Immature natural killer cell (primary cell): Measurements from ENCODE around the gene SEPTIN12. TPM values are rescaled to one million over a fixed set of nuclear protein-coding genes. Genes with fewer than 3 reads are reported as not detected.
A peak's percentile ranks its signal among the peaks of the same experiment; 100 is the strongest.
"Not testable (repeated sequence)": the region's sequence is repeated elsewhere in the genome, so short reads cannot be mapped to it uniquely, and the experiment has no call there.

ENCODE experiments used
- DNase-seq, 3 donors: peaks; one replicate each; pipeline ENCODE4 v3.0.0; 2022; ENCODE audit warnings: mixed read lengths in 1 of 3
- H3K27ac Mint-ChIP-seq, 6 donors: one replicate each; pipeline ENCODE4 v1.8.0; 2020; ENCODE audit warnings: mixed read lengths in 6 of 6, mild to moderate bottlenecking in 5 of 6, inconsistent platforms in 4 of 6, moderate library complexity in 3 of 6
- H3K27me3 Mint-ChIP-seq, 3 donors: one replicate each; pipeline ENCODE4 v1.8.0; 2020 to 2021; ENCODE audit warnings: low read depth in 3 of 3, mild to moderate bottlenecking in 3 of 3, mixed read lengths in 3 of 3, moderate library complexity in 3 of 3, inconsistent platforms in 1 of 3
- H3K36me3 Mint-ChIP-seq, 3 donors: one replicate each; pipeline ENCODE4 v1.8.0; 2020; ENCODE audit warnings: mixed read lengths in 3 of 3, inconsistent platforms in 2 of 3, mild to moderate bottlenecking in 2 of 3
- H3K4me1 Mint-ChIP-seq, 2 donors: one replicate each; pipeline ENCODE4 v1.8.0; 2020; ENCODE audit warnings: inconsistent platforms in 2 of 2, mild to moderate bottlenecking in 2 of 2, mixed read lengths in 2 of 2, moderate library complexity in 1 of 2
- H3K4me3 Mint-ChIP-seq, 5 donors: one replicate each; pipeline ENCODE4 v1.8.0; 2020; ENCODE audit warnings: mild to moderate bottlenecking in 5 of 5, mixed read lengths in 5 of 5, inconsistent platforms in 3 of 5, moderate library complexity in 3 of 5
- H3K9me3 Mint-ChIP-seq, 6 donors: one replicate each; pipeline ENCODE4 v1.8.0; 2020; ENCODE audit warnings: mild to moderate bottlenecking in 6 of 6, mixed read lengths in 6 of 6, inconsistent platforms in 4 of 6, moderate library complexity in 3 of 6
- polyA plus RNA-seq, 3 donors: library from polyadenylated mRNA; unstranded; fragments of 300-500 nt; fragmentation: Illumina TruSeq; gene quantifications; one replicate each; pipeline ENCODE4 v1.2.3, GENCODE V29; 2021

SEPTIN12 gene
- polyA plus RNA-seq, 3 donors from 2014 or later, result not detected

DNA sequence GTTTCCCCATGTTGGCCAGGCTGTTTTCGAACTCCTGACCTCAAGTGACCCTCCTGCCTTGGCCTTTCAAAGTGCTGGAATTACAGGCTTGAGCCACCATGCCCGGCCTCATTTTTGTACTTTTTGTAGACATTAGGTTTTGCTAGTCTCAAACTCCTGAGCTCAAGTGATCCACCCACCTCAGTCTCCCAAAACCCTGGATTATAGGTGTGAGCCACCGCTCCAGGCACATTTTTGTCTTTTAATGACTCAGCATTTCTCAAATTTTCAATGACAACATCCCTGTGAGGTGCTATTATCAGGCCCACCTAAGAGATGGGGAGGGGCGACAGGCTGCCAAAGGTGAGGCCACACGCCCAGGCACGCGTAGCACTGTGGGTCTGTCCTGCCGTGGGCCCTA is 1.1 kb downstream of the SEPTIN12 start:
- no peaks in the 10 kb centered on the region for H3K4me1 Mint-ChIP-seq
- no peaks in the 10 kb centered on the region for H3K9me3 Mint-ChIP-seq
- peaks cover 2 to 8% (median 4%) of the 10 kb centered on the region in 3 donors for H3K27me3 Mint-ChIP-seq
- H3K36me3 Mint-ChIP-seq, result no peaks in the 10 kb centered on the region
- no peak for DNase-seq
- H3K27ac Mint-ChIP-seq, result no peak overlapping the region
- no peak overlapping the region for H3K4me3 Mint-ChIP-seq

DNA sequence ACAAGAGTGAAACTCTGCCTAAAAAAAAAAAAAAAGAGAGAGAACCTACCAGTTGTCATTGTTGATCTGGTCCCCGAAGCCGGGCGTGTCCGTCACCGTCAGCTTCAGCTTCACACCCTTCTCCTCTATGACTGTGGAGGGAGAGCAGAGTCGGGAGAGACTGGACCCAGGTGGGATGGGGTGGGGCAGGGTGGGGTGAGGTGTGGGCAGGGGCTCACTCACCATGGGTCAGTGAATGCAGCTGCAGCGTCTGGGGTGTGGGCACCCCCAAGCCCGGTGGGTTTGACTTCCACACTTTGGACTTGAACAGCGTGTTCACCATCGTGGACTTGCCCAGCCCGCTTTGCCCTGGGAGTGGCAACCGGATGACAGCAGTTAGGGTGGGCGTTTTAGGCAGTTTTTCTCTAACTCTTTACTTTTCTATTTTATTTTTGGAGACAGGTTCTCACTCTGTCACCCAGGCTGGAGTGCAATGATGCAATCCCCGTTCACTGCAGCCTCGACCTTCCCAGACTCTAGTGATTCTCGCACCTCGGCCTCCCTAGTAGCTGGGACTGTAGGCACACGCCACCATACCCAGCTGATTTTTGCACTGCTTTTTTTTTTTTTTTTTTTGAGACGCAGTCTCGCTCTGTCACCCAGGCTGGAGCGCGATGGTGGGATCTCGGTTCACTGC is 2.2 kb downstream of the SEPTIN12 start:
- Mint-ChIP-seq H3K27ac (no peak overlapping the region), H3K27me3 (peaks cover 2 to 8% (median 4%) of the 10 kb centered on the region in 3 donors), H3K4me1 (no peaks in the 10 kb centered on the region), H3K9me3 (no peaks in the 10 kb centered on the region), H3K36me3 (no peaks in the 10 kb centered on the region), H3K4me3 (no peak overlapping the region)
- DNase-seq, result no peak

DNA sequence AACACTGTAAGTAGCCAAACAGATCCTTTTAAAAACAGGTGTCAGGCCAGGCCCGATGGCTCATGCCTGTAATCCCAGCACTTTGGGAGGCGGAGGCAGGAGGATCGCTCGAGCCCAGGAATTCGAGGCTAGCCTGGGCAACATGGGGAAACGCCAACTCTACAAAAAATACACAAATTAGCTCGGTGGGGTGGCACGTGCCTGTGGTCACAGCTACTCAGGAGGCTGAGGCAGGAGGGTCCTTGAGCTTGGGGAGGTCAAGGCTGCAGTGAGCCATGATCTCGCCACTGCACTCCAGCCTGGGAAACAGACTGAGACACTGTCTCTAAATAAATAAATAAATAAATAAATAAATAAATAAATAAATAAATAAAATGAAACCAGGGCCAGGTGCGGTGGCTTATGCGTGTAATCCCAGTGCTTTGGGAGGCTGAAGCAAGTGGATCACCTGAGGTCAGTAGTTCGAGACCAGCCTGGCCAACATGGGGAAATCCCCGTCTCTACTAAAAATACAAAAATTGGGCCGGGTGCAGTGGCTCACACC is 3.6 kb downstream of the SEPTIN12 start:
- H3K4me3 Mint-ChIP-seq, result not testable (repeated sequence)

DNA sequence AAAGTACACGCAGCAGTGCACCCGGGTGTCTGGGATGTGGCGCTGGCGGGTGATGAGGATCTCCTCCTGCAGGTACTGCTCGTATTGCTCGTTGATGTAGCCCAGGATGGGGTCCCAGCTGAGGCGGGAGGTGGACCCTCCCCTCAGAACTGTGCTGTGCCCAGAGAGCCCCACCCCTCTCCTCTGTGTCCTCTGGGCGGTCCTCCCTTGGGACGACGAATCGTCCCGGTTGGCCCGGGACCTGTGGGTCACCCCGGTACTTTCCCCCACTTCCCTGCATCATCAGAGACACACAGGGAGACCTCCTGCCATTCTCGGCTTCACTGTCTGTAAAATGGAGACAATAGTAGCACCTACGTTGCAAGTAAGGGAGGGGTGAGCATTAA is 4.2 kb downstream of the SEPTIN12 start:
- Mint-ChIP-seq H3K36me3 (no peaks in the 10 kb centered on the region), H3K4me3 (no peak overlapping the region), H3K9me3 (no peaks in the 10 kb centered on the region), H3K4me1 (no peaks in the 10 kb centered on the region), H3K27ac (no peak overlapping the region), H3K27me3 (peaks cover 3 to 7% (median 4%) of the 10 kb centered on the region in 3 donors)
- no peak for DNase-seq

More for the DNA sequence above, 3.6 kb downstream of the SEPTIN12 start:
- not testable (repeated sequence) for H3K27ac Mint-ChIP-seq, H3K4me1 Mint-ChIP-seq, DNase-seq, H3K9me3 Mint-ChIP-seq, H3K36me3 Mint-ChIP-seq, H3K27me3 Mint-ChIP-seq

DNA sequence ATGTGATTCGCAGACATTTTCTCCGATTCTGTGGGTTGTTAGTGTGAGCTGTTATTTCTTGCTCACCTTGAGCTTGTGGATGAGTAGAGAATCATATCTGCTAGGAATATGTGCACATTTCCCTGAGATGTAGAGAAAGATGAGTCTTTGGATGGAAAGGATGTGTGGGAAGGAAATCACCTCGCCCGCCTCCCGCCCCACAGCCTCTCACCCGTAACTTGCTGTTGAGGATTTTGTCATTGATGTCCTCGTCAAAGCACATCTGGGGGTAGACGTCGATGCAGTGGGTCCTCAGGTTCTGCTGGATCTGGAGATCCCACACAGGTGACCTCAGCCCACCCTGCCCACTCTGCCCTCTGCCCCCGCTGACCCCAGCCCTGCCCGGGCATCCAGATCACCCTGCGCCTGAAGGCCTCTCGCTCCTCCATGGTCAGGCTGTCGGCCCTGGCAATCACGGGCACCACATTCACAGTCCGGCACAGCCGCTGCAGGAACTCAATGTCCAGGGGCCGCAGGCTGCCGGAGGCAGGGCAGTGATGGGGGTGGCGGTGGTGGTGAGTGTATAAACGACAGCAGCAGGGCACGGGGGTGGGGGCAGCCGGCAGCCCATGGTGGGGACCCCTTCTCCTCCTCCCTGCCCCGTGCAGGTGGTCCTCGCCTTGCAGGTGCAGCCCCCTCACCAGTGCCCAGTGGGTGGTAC is 4.7 kb downstream of the SEPTIN12 start:
- Mint-ChIP-seq H3K4me1 (no peaks in the 10 kb centered on the region), H3K9me3 (no peaks in the 10 kb centered on the region), H3K27ac (no peak overlapping the region), H3K27me3 (peaks cover 3 to 5% (median 4%) of the 10 kb centered on the region in 3 donors), H3K4me3 (no peak overlapping the region), H3K36me3 (no peaks in the 10 kb centered on the region)
- no peak for DNase-seq

DNA sequence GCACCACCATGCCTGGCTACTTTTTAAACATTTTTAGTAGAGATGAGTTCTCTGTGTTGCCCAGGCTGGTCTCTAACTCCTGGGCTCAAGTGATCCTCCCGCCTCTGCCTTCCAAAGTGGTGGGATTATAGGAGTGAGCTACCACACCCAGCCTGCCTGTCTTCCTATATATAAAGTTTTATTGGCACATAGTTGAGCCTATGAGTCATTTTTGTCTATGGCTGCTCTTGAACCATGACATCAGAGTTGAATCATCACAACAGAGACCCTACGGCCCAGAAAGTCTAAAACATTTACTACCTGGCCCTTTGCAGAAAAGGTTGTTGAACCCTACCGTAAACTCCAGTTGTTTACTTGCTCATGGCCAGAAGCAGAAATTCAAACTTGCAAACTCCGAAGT is 7.9 kb downstream of the SEPTIN12 start:
- Mint-ChIP-seq H3K9me3 (no peaks in the 10 kb centered on the region), H3K4me1 (no peaks in the 10 kb centered on the region), H3K36me3 (no peaks in the 10 kb centered on the region), H3K27ac (no peak overlapping the region), H3K4me3 (no peak overlapping the region), H3K27me3 (peaks cover 1 to 5% (median 4%) of the 10 kb centered on the region in 3 donors)
- no peak for DNase-seq

DNA sequence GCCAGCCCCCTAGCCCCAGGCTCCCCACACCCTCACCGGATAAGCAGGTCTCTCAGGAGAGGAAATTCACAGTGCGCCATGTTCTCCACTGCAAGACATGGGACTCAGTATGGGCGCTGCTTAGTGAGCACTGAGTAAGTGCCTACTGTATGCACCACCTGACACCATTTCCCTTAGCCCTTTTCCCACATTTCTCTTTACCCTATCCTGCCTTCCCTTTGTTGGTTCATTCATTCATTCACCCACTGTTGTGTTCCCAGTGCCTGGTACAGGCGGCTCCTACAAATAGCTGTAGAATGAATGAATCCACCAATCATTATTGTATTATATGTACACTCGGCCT is 10.1 kb downstream of the SEPTIN12 start:
- no peak for DNase-seq
- peaks cover 1 to 4% (median 2%) of the 10 kb centered on the region in 3 donors for H3K27me3 Mint-ChIP-seq
- no peak overlapping the region for H3K27ac Mint-ChIP-seq
- H3K4me1 Mint-ChIP-seq, result no peaks in the 10 kb centered on the region
- no peak overlapping the region for H3K4me3 Mint-ChIP-seq
- H3K9me3 Mint-ChIP-seq, result no peaks in the 10 kb centered on the region
- H3K36me3 Mint-ChIP-seq, result no peaks in the 10 kb centered on the region

DNA sequence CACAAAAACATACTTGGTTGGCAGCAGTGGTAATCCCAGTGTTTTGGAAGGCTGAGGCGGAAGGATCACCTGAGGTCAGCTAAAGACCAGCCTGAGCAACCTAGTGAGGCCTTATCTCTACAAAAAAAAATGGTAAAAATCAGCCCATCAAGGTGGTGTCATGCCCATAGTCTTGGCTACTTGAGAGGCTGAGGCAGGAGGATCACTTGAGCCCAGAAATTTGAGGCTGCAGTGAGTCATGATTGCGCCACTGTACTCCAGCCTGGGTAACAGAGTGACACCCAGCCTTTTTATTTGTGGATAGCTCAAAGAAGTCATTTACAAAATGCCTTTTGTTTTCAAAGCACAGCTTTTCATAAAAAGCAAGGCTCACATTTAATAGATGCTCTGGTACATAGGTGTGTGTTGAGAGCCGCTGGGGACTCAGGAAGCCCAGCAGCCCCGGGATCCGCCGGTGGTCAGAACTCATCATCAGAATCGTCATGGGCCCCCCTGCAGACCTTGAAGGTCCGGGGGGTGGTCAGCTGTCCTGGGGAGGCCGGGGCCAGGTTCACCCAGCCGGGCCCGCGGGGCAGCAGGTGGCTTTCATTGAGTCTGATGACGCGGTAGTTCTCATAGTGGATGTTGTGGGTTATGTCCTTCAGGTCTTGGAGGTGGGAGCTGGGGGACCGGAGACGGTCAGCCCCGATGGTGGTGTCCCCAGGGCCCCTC is 10.7 kb downstream of the SEPTIN12 start:
- Mint-ChIP-seq H3K27ac (no peak overlapping the region), H3K27me3 (peaks cover 0 to 2% (median 2%) of the 10 kb centered on the region in 3 donors), H3K9me3 (no peaks in the 10 kb centered on the region), H3K4me3 (no peak overlapping the region), H3K4me1 (no peaks in the 10 kb centered on the region), H3K36me3 (no peaks in the 10 kb centered on the region)
- no peak for DNase-seq

DNA sequence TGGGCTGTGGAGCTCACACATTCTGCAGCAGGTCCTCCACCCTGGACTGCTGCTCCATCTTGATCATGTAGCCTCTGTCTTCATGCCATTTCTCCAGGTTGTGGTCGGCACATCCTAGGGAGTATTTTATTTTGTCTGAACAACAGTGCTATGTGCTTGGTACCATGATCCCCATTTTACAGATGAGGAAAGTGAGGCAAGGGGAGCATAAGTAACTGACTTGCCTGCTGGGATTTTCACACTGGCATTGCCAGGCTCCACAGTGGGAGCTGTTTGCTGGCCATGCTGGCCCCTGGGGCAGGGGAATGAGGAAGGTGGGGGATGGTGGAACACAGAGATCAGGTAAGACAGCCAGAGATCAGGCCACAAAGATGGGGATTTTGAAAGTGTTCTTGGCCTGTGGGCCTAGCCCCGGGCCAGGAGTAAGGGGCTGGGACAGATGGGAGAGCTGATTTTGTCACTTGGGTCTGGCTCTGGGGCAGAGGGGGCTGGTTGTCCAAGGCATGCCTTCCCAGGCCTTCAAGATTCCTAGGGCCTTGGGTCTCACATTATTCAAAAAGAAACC is 11.9 kb downstream of the SEPTIN12 start:
- no peak for DNase-seq
- Mint-ChIP-seq H3K27me3 (peaks cover 0 to 2% (median 2%) of the 10 kb centered on the region in 3 donors), H3K27ac (peak overlapping the region in 1 of 6 donors; percentile 57)

DNA sequence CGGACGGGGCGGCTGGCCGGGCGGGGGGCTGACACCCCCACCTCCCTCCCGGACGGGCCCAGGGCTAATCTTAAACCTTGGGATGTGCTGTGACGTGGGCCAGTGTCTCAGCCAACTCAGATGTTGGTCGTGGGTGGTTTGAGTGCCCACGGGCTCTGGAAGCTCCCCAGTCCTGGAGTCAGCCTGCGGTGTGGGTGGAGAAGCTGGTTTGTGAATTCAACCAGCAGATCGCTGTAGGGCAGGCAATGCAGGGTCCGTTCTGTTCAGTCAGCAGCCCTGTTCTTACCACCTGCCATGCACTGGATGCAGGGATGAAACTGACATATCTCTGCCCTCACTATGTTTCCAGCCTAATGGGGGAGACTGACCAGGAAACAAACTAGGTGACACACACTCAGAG is 13.1 kb downstream of the SEPTIN12 start:
- Mint-ChIP-seq H3K9me3 (no peaks in the 10 kb centered on the region), H3K4me1 (no peaks in the 10 kb centered on the region), H3K27ac (no peak overlapping the region), H3K36me3 (no peaks in the 10 kb centered on the region), H3K4me3 (no peak overlapping the region), H3K27me3 (peaks cover 0 to 2% (median 2%) of the 10 kb centered on the region in 3 donors)
- DNase-seq, result no peak

More for the DNA sequence above, 11.9 kb downstream of the SEPTIN12 start:
- H3K4me1 Mint-ChIP-seq, result no peaks in the 10 kb centered on the region
- no peaks in the 10 kb centered on the region for H3K9me3 Mint-ChIP-seq
- no peak overlapping the region for H3K4me3 Mint-ChIP-seq
- no peaks in the 10 kb centered on the region for H3K36me3 Mint-ChIP-seq

DNA sequence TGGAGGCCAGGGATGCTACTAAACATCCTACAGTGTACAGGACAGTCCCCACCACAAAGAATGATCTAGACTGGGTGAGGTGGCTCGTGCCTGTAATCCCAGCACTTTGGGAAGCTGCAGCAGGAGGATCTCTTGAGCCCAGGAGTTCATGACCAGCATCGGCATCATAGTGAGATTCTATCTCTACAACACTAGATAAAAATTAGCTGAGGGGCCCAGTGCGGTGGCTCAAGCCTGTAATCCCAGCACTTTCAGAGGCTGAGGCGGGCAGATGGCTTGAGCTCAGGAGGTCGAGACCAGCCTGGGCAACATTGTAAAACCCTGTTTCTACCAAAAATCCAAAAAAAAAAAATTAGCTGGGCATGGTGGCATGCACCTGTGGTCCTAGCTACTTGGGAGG is 15.8 kb downstream of the SEPTIN12 start:
- no peak overlapping the region for H3K4me3 Mint-ChIP-seq
- H3K27me3 Mint-ChIP-seq, result peaks cover 2 to 12% (median 7%) of the 10 kb centered on the region in 3 donors
- H3K4me1 Mint-ChIP-seq, result peaks cover 20 to 25% of the 10 kb centered on the region in 2 donors
- no peaks in the 10 kb centered on the region for H3K9me3 Mint-ChIP-seq
- DNase-seq, result no peak
- H3K27ac Mint-ChIP-seq, result no peak overlapping the region
- H3K36me3 Mint-ChIP-seq, result no peaks in the 10 kb centered on the region

DNA sequence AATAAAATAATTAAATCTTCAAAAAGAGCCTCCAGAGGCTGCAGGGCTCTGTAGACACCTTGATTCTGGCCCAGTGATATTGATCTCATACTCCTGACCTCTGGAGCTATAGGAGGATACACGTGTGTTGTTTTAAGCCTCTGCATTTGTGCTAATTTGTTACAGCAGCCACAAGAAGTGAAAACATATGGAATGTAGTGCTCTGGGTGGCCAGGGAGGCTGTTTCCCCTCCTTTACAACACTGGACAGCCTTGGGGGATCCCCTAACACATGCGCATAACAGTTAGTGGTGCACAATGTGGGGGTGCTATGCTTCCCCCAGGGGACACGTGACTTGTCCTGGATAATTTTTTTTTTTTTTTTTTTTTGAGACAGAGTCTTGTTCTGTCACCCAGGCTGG is 16.5 kb downstream of the SEPTIN12 start:
- Mint-ChIP-seq H3K4me3 (no peak overlapping the region), H3K9me3 (no peaks in the 10 kb centered on the region), H3K27me3 (peaks cover 7 to 16% (median 11%) of the 10 kb centered on the region in 3 donors), H3K27ac (no peak overlapping the region), H3K4me1 (peaks cover 23 to 29% of the 10 kb centered on the region in 2 donors), H3K36me3 (no peaks in the 10 kb centered on the region)
- DNase-seq, result no peak

DNA sequence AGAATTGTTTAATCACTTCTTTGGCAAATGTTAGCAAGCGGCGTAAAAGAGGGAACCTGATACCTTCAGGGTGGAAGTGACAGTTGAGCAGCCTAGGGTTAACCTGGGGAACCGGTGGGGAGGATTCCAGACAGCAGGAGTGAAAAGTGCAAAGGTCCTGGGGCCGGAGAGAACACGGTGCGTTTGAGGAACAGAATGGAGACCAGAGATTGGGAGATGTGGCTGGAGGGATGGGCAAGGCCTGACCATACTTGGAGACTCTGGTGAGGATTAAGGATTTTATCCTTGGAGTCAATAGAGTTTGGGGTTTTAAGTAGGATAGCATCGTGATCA is 18.9 kb downstream of the SEPTIN12 start:
- Mint-ChIP-seq H3K36me3 (no peaks in the 10 kb centered on the region), H3K27me3 (peaks cover 12 to 23% (median 15%) of the 10 kb centered on the region in 3 donors), H3K9me3 (no peaks in the 10 kb centered on the region), H3K27ac (peak overlapping the region; percentile 2 to 94 (median 76)), H3K4me3 (peak overlapping the region; percentile 37 to 97 (median 89)), H3K4me1 (peaks cover 33 to 37% of the 10 kb centered on the region in 2 donors)
- no peak for DNase-seq
